GM18873 (cell line): ENCODE data around the gene CCN5.

Experiments
- ATAC-seq: cut with Tn5 transposase; IDR thresholded peaks from one replicate; pipeline ENCODE4 v1.9.1; 2021; ENCODE audit warnings: mild to moderate bottlenecking, moderate library complexity, moderate number of reproducible peaks; ENCODE audit not compliant: unreplicated experiment, low FRiP score

CCN5 gene

DNA sequence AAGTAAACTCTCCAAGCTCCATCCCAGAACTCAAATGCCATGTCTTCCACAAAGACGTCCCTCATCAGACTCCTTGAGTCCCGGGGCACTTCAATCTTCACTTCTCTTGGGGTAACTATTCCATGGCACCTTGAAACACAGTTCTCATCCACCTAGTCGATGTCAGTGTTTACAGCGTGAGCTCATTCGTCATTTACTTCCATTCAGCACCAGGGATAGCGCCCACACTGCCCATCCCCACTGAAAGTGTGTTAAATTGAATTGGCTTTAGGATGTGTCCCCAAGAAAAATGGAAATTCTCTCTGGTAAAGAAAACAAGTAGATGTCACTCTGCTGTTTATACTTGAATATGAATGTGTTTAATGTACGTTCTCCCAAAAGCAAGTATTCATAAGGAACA, 61.8 kb downstream of the CCN5 start:
- ATAC-seq: no peak
